ENCODE results near the gene EPPIN. TPM values are rescaled to one million over a fixed set of nuclear protein-coding genes. Genes with fewer than 3 reads are reported as not detected.
"Not testable (repeated sequence)": the region's sequence is repeated elsewhere in the genome, so short reads cannot be mapped to it uniquely, and the experiment has no call there.

EPPIN gene
- total RNA-seq, 1 experiment from 2014 or later = not detected

GRCh38 chr20:45592574-45593189 is 45.5 kb upstream of the EPPIN start:
- intact Hi-C loops (cut with micrococcal nuclease; ENCODE audit: unreplicated experiment) = loop anchor here (1.0 to 10.0 kb wide), 4 partner anchors 135 to 402 kb away; no protein-coding TSS in a partner anchor
- H3K9me3 ChIP-seq (ENCODE audit: insufficient read depth, low read depth) = no peaks in the 10 kb centered on the region
- H3F3A ChIP-seq (ENCODE audit: insufficient read depth, low read depth) = no peaks in the 10 kb centered on the region
- no peaks in the 10 kb centered on the region for H4K20me1 ChIP-seq (ENCODE audit: insufficient read depth)
- peak; percentile 86 for TF ChIP-seq CTCF (conservative IDR thresholded peaks at IDR 0.05)
- TF ChIP-seq EZH2 (IDR thresholded peaks at IDR 0.05; ENCODE audit: low read depth) = no peak
- CTCF ChIA-PET = no interaction called here
- H3K27me3 ChIP-seq (ENCODE audit: insufficient read depth, low read depth) = peaks cover 7% of the 10 kb centered on the region; the same call in 1 of the 2 replicates
- no peak overlapping the region for H2AFZ ChIP-seq
- no peaks in the 10 kb centered on the region for H3K9me2 ChIP-seq (ENCODE audit: insufficient read depth)
- no peak overlapping the region for H3K4me2 ChIP-seq
- no peaks in the 10 kb centered on the region for H3K4me1 ChIP-seq (replicated peaks; ENCODE audit: insufficient read depth)
- DNase-seq = peak; percentile 28 to 70
- no TSS peak for BruUV-seq (replicated peaks)
- POLR2A ChIA-PET (ENCODE audit: unreplicated experiment) = interaction anchor here (0.8 kb wide), 1 partner anchor 141 kb away, joined by 18 read pairs; no protein-coding TSS in a partner anchor
- no peaks in the 10 kb centered on the region for H3K79me2 ChIP-seq (ENCODE audit: low read depth)
- no peaks in the 10 kb centered on the region for H3K36me3 ChIP-seq (ENCODE audit: low read depth)
- H3K4me3 ChIP-seq = no peak overlapping the region
- no peak overlapping the region for H3K27ac ChIP-seq

GRCh38 chr20:45589725-45590124 is 42.5 kb upstream of the EPPIN start:
- Histone ChIP-seq H3K9me3 (ENCODE audit: insufficient read depth, low read depth) (no peaks in the 10 kb centered on the region), H3K4me3 (no peak overlapping the region), H2AFZ (no peak overlapping the region), H3F3A (ENCODE audit: insufficient read depth, low read depth) (no peaks in the 10 kb centered on the region), H3K4me1 (replicated peaks; ENCODE audit: insufficient read depth) (no peaks in the 10 kb centered on the region), H3K79me2 (ENCODE audit: low read depth) (no peaks in the 10 kb centered on the region), H3K9me2 (ENCODE audit: insufficient read depth) (no peaks in the 10 kb centered on the region), H4K20me1 (ENCODE audit: insufficient read depth) (no peaks in the 10 kb centered on the region), H3K27ac (no peak overlapping the region), H3K27me3 (ENCODE audit: insufficient read depth, low read depth) (no peaks in the 10 kb centered on the region), H3K36me3 (ENCODE audit: low read depth) (no peaks in the 10 kb centered on the region), H3K4me2 (no peak overlapping the region)
- DNase-seq = no peak
- ChIA-PET POLR2A (ENCODE audit: unreplicated experiment) (no interaction called here), CTCF (interaction anchor here (0.6 kb wide), 1 partner anchor 169 kb away, joined by 3 read pairs; no protein-coding TSS in a partner anchor)
- TF ChIP-seq EZH2 (IDR thresholded peaks at IDR 0.05; ENCODE audit: low read depth) = no peak
- TF ChIP-seq CTCF (conservative IDR thresholded peaks at IDR 0.05) = no peak
- no TSS peak for BruUV-seq (replicated peaks)
- intact Hi-C loops (cut with micrococcal nuclease; ENCODE audit: unreplicated experiment) = loop anchor here (5.0 to 10.0 kb wide), 3 partner anchors 132 to 405 kb away; no protein-coding TSS in a partner anchor

DNA sequence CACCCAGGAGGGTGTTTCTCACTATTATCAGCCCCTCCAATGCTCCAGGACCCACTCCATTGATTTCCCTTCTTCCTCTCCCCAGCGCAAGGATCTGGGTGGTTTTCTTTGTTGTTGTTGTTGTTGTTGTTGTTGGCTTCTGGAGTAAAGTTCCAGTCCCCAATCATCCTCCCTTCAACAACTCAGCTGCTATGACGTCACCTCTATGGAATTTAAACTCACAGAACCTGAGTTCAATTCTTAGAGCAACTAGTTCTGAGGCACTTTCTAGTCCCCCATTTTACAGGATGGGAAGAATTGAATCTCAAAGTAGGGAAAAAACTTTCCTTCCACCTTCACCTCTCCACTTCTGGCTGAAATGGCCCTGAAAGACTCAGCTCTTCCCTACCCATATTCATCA is 41.6 kb upstream of the EPPIN start:
- TF ChIP-seq CTCF (conservative IDR thresholded peaks at IDR 0.05) = no peak
- no peak for TF ChIP-seq EZH2 (IDR thresholded peaks at IDR 0.05; ENCODE audit: low read depth)
- Histone ChIP-seq H3F3A (ENCODE audit: insufficient read depth, low read depth) (no peaks in the 10 kb centered on the region), H3K4me2 (no peak overlapping the region), H3K9me3 (ENCODE audit: insufficient read depth, low read depth) (no peaks in the 10 kb centered on the region), H3K27ac (no peak overlapping the region), H3K4me3 (no peak overlapping the region), H3K36me3 (ENCODE audit: low read depth) (no peaks in the 10 kb centered on the region), H3K9me2 (ENCODE audit: insufficient read depth) (no peaks in the 10 kb centered on the region), H3K4me1 (replicated peaks; ENCODE audit: insufficient read depth) (no peaks in the 10 kb centered on the region), H2AFZ (no peak overlapping the region), H3K27me3 (ENCODE audit: insufficient read depth, low read depth) (no peaks in the 10 kb centered on the region), H3K79me2 (ENCODE audit: low read depth) (no peaks in the 10 kb centered on the region), H4K20me1 (ENCODE audit: insufficient read depth) (no peaks in the 10 kb centered on the region)
- POLR2A ChIA-PET (ENCODE audit: unreplicated experiment) = no interaction called here
- no TSS peak for BruUV-seq (replicated peaks)
- intact Hi-C loops (cut with micrococcal nuclease; ENCODE audit: unreplicated experiment) = no loop called here
- no peak for DNase-seq
- CTCF ChIA-PET = no interaction called here

- POLR2A ChIA-PET (ENCODE audit: unreplicated experiment) = not testable (repeated sequence)
Observed at GRCh38 chr20:45585986-45586385, 38.8 kb upstream of the EPPIN start.

GRCh38 chr20:45584294-45584693 is 37.1 kb upstream of the EPPIN start:
- H3K9me2 ChIP-seq (ENCODE audit: insufficient read depth); H3K4me2 ChIP-seq; H3K36me3 ChIP-seq (ENCODE audit: low read depth); POLR2A ChIA-PET (ENCODE audit: unreplicated experiment); H3K4me1 ChIP-seq (replicated peaks; ENCODE audit: insufficient read depth); H3K9me3 ChIP-seq (ENCODE audit: insufficient read depth, low read depth); H4K20me1 ChIP-seq (ENCODE audit: insufficient read depth); DNase-seq; H3K27ac ChIP-seq; H3K27me3 ChIP-seq (ENCODE audit: insufficient read depth, low read depth); H3K4me3 ChIP-seq; H3K79me2 ChIP-seq (ENCODE audit: low read depth); H3F3A ChIP-seq (ENCODE audit: insufficient read depth, low read depth); CTCF ChIA-PET; intact Hi-C loops (cut with micrococcal nuclease; ENCODE audit: unreplicated experiment); H2AFZ ChIP-seq; BruUV-seq (replicated peaks): not testable (repeated sequence)

More at GRCh38 chr20:45585986-45586385, 38.8 kb upstream of the EPPIN start:
- intact Hi-C loops (cut with micrococcal nuclease; ENCODE audit: unreplicated experiment); CTCF ChIA-PET; DNase-seq; H3K4me2 ChIP-seq; H2AFZ ChIP-seq; H3F3A ChIP-seq (ENCODE audit: insufficient read depth, low read depth); H3K27me3 ChIP-seq (ENCODE audit: insufficient read depth, low read depth); BruUV-seq (replicated peaks); H3K27ac ChIP-seq; H3K79me2 ChIP-seq (ENCODE audit: low read depth); H4K20me1 ChIP-seq (ENCODE audit: insufficient read depth); H3K4me3 ChIP-seq; H3K36me3 ChIP-seq (ENCODE audit: low read depth); H3K4me1 ChIP-seq (replicated peaks; ENCODE audit: insufficient read depth); H3K9me3 ChIP-seq (ENCODE audit: insufficient read depth, low read depth); H3K9me2 ChIP-seq (ENCODE audit: insufficient read depth): not testable (repeated sequence)
